Measurements from ENCODE around the gene CCL14. TPM values are rescaled to one million over a fixed set of nuclear protein-coding genes. Genes with fewer than 3 reads are reported as not detected.
A peak's percentile ranks its signal among the peaks of the same experiment; 100 is the strongest.

The CCL14 gene
- total RNA-seq, 1 donor from 2014 or later, result not detected

- peak; percentile 20 for TF ChIP-seq CTCF (IDR thresholded peaks at IDR 0.05; ENCODE audit: insufficient read depth, low read length, poor library complexity, severe bottlenecking)
- H3K36me3 ChIP-seq (ENCODE audit: control insufficient read depth, insufficient read depth, low read length), result no peaks in the 10 kb centered on the region
- DNase-seq (ENCODE audit: low read depth), result no peak
- no peak overlapping the region for H3K4me3 ChIP-seq (ENCODE audit: low read depth, low read length)
- H3K27me3 ChIP-seq (ENCODE audit: control insufficient read depth, insufficient read depth, low read length), result no peaks in the 10 kb centered on the region
Measured at GRCh38 chr17:36008998-36009665, 22.6 kb upstream of the CCL14 start.

GRCh38 chr17:36004594-36005108 is 18.1 kb upstream of the CCL14 start:
- no peaks in the 10 kb centered on the region for H3K36me3 ChIP-seq (ENCODE audit: control insufficient read depth, insufficient read depth, low read length)
- H3K27me3 ChIP-seq (ENCODE audit: control insufficient read depth, insufficient read depth, low read length), result no peaks in the 10 kb centered on the region
- TF ChIP-seq CTCF (IDR thresholded peaks at IDR 0.05; ENCODE audit: insufficient read depth, low read length, poor library complexity, severe bottlenecking), result no peak
- DNase-seq (ENCODE audit: low read depth), result no peak
- H3K4me3 ChIP-seq (ENCODE audit: low read depth, low read length), result no peak overlapping the region

GRCh38 chr17:36002631-36003030 is 16.1 kb upstream of the CCL14 start:
- Histone ChIP-seq H3K27me3 (ENCODE audit: control insufficient read depth, insufficient read depth, low read length) (no peaks in the 10 kb centered on the region), H3K36me3 (ENCODE audit: control insufficient read depth, insufficient read depth, low read length) (no peaks in the 10 kb centered on the region), H3K4me3 (ENCODE audit: low read depth, low read length) (no peak overlapping the region)
- TF ChIP-seq CTCF (IDR thresholded peaks at IDR 0.05; ENCODE audit: insufficient read depth, low read length, poor library complexity, severe bottlenecking), result no peak
- DNase-seq (ENCODE audit: low read depth), result no peak

GRCh38 chr17:36001862-36002603 is 15.5 kb upstream of the CCL14 start:
- H3K27me3 ChIP-seq (ENCODE audit: control insufficient read depth, insufficient read depth, low read length), result no peaks in the 10 kb centered on the region
- no peak for TF ChIP-seq CTCF (IDR thresholded peaks at IDR 0.05; ENCODE audit: insufficient read depth, low read length, poor library complexity, severe bottlenecking)
- no peak for DNase-seq (ENCODE audit: low read depth)
- H3K4me3 ChIP-seq (ENCODE audit: low read depth, low read length), result no peak overlapping the region
- H3K36me3 ChIP-seq (ENCODE audit: control insufficient read depth, insufficient read depth, low read length), result no peaks in the 10 kb centered on the region

- no peaks in the 10 kb centered on the region for H3K27me3 ChIP-seq (ENCODE audit: control insufficient read depth, insufficient read depth, low read length)
- no peak within 1 kb of the TSS for H3K4me3 ChIP-seq (ENCODE audit: low read depth, low read length)
- no peak for DNase-seq (ENCODE audit: low read depth)
- TF ChIP-seq CTCF (IDR thresholded peaks at IDR 0.05; ENCODE audit: insufficient read depth, low read length, poor library complexity, severe bottlenecking), result no peak
- no peaks in the 10 kb centered on the region for H3K36me3 ChIP-seq (ENCODE audit: control insufficient read depth, insufficient read depth, low read length)
Measured at GRCh38 chr17:36001110-36001771, 14.7 kb upstream of the CCL14 start, which contains the start of gene CCL15. Gene CCL15 (minus strand): TSS chr17:36001553. CDS start chr17:36001492, 61 bp downstream.
